SIG-M5 (cell line): ENCODE results near the gene MTCH1.
"Not testable (repeated sequence)": the region's sequence is repeated elsewhere in the genome, so short reads cannot be mapped to it uniquely, and the experiment has no call there.

Source experiments
- DNase-seq: peaks from one replicate; lab custom pipeline; 2025; lab: John Stamatoyannopoulos, UW

MTCH1 gene

GRCh38 chr6:36969240-36969691 lies 16.7 kb downstream of the MTCH1 start:
- no peak for DNase-seq

GRCh38 chr6:36968266-36968977 lies 17.6 kb downstream of the MTCH1 start:
- no peak for DNase-seq

- no peak for DNase-seq
These were observed 18.2 kb downstream of the MTCH1 start for GRCh38 chr6:36967757-36968156.

- DNase-seq, result no peak
These were observed 18.7 kb downstream of the MTCH1 start for GRCh38 chr6:36967301-36967700.

- DNase-seq, result no peak
These were observed 21.1 kb downstream of the MTCH1 start for GRCh38 chr6:36964908-36965307.

GRCh38 chr6:36964349-36964748 lies 21.6 kb downstream of the MTCH1 start:
- DNase-seq, result no peak

- DNase-seq, result no peak
These were observed 22.3 kb downstream of the MTCH1 start for GRCh38 chr6:36963451-36964290.

GRCh38 chr6:36962874-36963273 lies 23.1 kb downstream of the MTCH1 start:
- DNase-seq, result peak; percentile 81

- DNase-seq, result no peak
These were observed 24.3 kb downstream of the MTCH1 start for GRCh38 chr6:36961441-36962435.

GRCh38 chr6:36959555-36960250 lies 26.3 kb downstream of the MTCH1 start:
- no peak for DNase-seq

- DNase-seq, result no peak
These were observed 27.0 kb downstream of the MTCH1 start for GRCh38 chr6:36958775-36959554.

- no peak for DNase-seq
These were observed 28.2 kb downstream of the MTCH1 start for GRCh38 chr6:36957773-36958271.

- no peak for DNase-seq
These were observed 29.6 kb downstream of the MTCH1 start for GRCh38 chr6:36956446-36956820.

- no peak for DNase-seq
These were observed 30.1 kb downstream of the MTCH1 start for GRCh38 chr6:36955671-36956445.

GRCh38 chr6:36955136-36955535 lies 30.9 kb downstream of the MTCH1 start:
- no peak for DNase-seq

- DNase-seq, result no peak
These were observed 31.6 kb downstream of the MTCH1 start, which contains the start of gene PI16 for GRCh38 chr6:36954262-36954931. Gene PI16 (plus strand): TSS chr6:36954738. CDS start chr6:36954761, 23 bp downstream.

- no peak for DNase-seq
These were observed 32.1 kb downstream of the MTCH1 start for GRCh38 chr6:36953931-36954261.

- DNase-seq, result no peak
These were observed 36.4 kb downstream of the MTCH1 start for GRCh38 chr6:36949636-36950035.

- not testable (repeated sequence) for DNase-seq
These were observed 36.9 kb downstream of the MTCH1 start for GRCh38 chr6:36949076-36949475.
